ENCODE results near the gene CBR1. TPM values are rescaled to one million over a fixed set of nuclear protein-coding genes. Genes with fewer than 3 reads are reported as not detected.

Gene CBR1
- total RNA-seq, 1 donor from 2014 or later: 120 TPM

- no peak for DNase-seq (ENCODE audit: low read depth)
- TF ChIP-seq CTCF (IDR thresholded peaks at IDR 0.05; ENCODE audit: insufficient read depth, low read length, poor library complexity, severe bottlenecking): no peak
These were observed 45.4 kb downstream of the CBR1 start for GRCh38 chr21:36115138-36115730.

GRCh38 chr21:36117286-36117741 is 47.5 kb downstream of the CBR1 start:
- no peaks in the 10 kb centered on the region for H3K27me3 ChIP-seq (ENCODE audit: control insufficient read depth, insufficient read depth, low read length)
- no peak for TF ChIP-seq CTCF (IDR thresholded peaks at IDR 0.05; ENCODE audit: insufficient read depth, low read length, poor library complexity, severe bottlenecking)
- H3K4me3 ChIP-seq (ENCODE audit: low read depth, low read length): no peak overlapping the region
- no peaks in the 10 kb centered on the region for H3K36me3 ChIP-seq (ENCODE audit: control insufficient read depth, insufficient read depth, low read length)
- no peak for DNase-seq (ENCODE audit: low read depth)

More at GRCh38 chr21:36115138-36115730, 45.4 kb downstream of the CBR1 start:
- Histone ChIP-seq H3K36me3 (ENCODE audit: control insufficient read depth, insufficient read depth, low read length) (no peaks in the 10 kb centered on the region), H3K4me3 (ENCODE audit: low read depth, low read length) (no peak overlapping the region), H3K27me3 (ENCODE audit: control insufficient read depth, insufficient read depth, low read length) (no peaks in the 10 kb centered on the region)

GRCh38 chr21:36120304-36120888 is 50.6 kb downstream of the CBR1 start:
- Histone ChIP-seq H3K4me3 (ENCODE audit: low read depth, low read length) (no peak overlapping the region), H3K27me3 (ENCODE audit: control insufficient read depth, insufficient read depth, low read length) (no peaks in the 10 kb centered on the region), H3K36me3 (ENCODE audit: control insufficient read depth, insufficient read depth, low read length) (no peaks in the 10 kb centered on the region)
- no peak for TF ChIP-seq CTCF (IDR thresholded peaks at IDR 0.05; ENCODE audit: insufficient read depth, low read length, poor library complexity, severe bottlenecking)
- DNase-seq (ENCODE audit: low read depth): no peak

Other genes starting within 250 kb of the CBR1 start
- gene SETD4, start 9.5 kb upstream of the CBR1 start, total RNA-seq: 17.9 and 19.1 TPM in 2 replicates
- 0.21 and 0.41 TPM in 2 replicates for gene CBR3, start 65.1 kb downstream of the CBR1 start, total RNA-seq
- 31.5 and 37.0 TPM in 2 replicates for gene DOP1B, start 86.8 kb downstream of the CBR1 start, total RNA-seq